Epithelial cell of proximal tubule (primary cell): ENCODE data around the gene CDNF. TPM values are rescaled to one million over a fixed set of nuclear protein-coding genes. Genes with fewer than 3 reads are reported as not detected.
"Not testable (repeated sequence)": the region's sequence is repeated elsewhere in the genome, so short reads cannot be mapped to it uniquely, and the experiment has no call there.

Experiments
- DNase-seq: peaks from one replicate; pipeline ENCODE4 v3.0.0-alpha.2; 2011; ENCODE audit warnings: low read depth
- H3K4me3 ChIP-seq: 2 replicates; pipeline ENCODE4 v1.5.1; 2011; ENCODE audit warnings: low read depth, mild to moderate bottlenecking, low read length
- CTCF ChIP-seq: conservative IDR thresholded peaks from 2 replicates; pipeline ENCODE4 v1.5.1; 2012; ENCODE audit warnings: low read depth, mild to moderate bottlenecking, low read length
- total RNA-seq: library from RNA; depleted of rRNA; stranded (reverse); fragments of >200 nt; gene quantifications from 2 replicates; pipeline ENCODE4 v1.2.3, GENCODE V29; 2015

The CDNF gene
- total RNA-seq, 1 donor from 2014 or later, result not detected

- DNase-seq, result no peak
- peak overlapping the region; percentile 95 for H3K4me3 ChIP-seq
- TF ChIP-seq CTCF, result no peak
Observed at GRCh38 chr10:14876764-14877163, 38.9 kb upstream of the CDNF start.

GRCh38 chr10:14875941-14876340 is 38.1 kb upstream of the CDNF start:
- TF ChIP-seq CTCF, result no peak
- DNase-seq, result no peak
- H3K4me3 ChIP-seq, result no peak overlapping the region

GRCh38 chr10:14873090-14873760 is 35.4 kb upstream of the CDNF start:
- DNase-seq, result no peak
- no peak overlapping the region for H3K4me3 ChIP-seq
- no peak for TF ChIP-seq CTCF

- H3K4me3 ChIP-seq, DNase-seq: not testable (repeated sequence)
Observed at GRCh38 chr10:14864871-14865270, 27.0 kb upstream of the CDNF start.

- DNase-seq, H3K4me3 ChIP-seq: not testable (repeated sequence)
Observed at GRCh38 chr10:14864466-14864865, 26.6 kb upstream of the CDNF start.

GRCh38 chr10:14860791-14861190 is 23.0 kb upstream of the CDNF start:
- H3K4me3 ChIP-seq, result no peak overlapping the region
- DNase-seq, result no peak
- no peak for TF ChIP-seq CTCF

- DNase-seq, result no peak
- H3K4me3 ChIP-seq, result no peak overlapping the region
- TF ChIP-seq CTCF, result no peak
Observed at GRCh38 chr10:14859775-14860174, 21.9 kb upstream of the CDNF start.

GRCh38 chr10:14859043-14859442 is 21.2 kb upstream of the CDNF start:
- DNase-seq, result no peak
- H3K4me3 ChIP-seq, result no peak overlapping the region
- no peak for TF ChIP-seq CTCF
